ENCODE measurements around the gene LBP. TPM values are rescaled to one million over a fixed set of nuclear protein-coding genes. Genes with fewer than 3 reads are reported as not detected.

The LBP gene
- total RNA-seq, 1 donor = 1.8 TPM

DNA sequence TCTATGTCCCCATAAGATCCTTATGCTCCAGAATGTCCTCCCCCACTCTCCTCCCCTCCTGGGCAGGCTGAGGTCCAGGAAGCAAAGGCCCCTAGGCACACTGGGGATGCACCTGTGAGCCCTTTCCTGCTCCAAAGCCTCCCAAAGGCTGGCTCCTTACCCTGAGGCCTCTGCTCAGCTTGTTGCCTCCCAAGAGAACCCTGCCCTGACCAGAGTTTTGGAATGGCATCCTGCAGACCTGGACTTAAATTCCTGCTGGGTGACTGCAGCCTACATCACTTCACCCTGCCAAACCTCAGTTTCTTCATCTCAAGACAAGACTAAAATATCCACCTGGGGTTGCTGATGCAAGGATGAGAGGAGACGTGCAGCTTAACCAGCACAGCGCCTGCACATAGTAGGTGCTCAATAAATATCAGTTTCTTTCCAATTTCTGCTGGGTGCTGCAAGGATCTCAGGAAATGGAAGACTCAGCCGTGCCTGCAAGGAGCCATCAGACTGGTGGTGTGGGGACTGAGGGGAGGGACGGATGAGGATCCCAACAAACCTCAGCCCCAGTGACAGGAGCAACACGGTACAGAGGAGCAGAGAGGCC lies 2.1 kb upstream of the LBP start:
- Histone ChIP-seq H3K79me2 (ENCODE audit: insufficient read depth, low read length) (no peaks in the 10 kb centered on the region), H3K27me3 (ENCODE audit: insufficient read depth, low read length) (peaks cover 19% of the 10 kb centered on the region), H3K36me3 (ENCODE audit: insufficient read depth, low read length) (no peaks in the 10 kb centered on the region), H3K9me3 (ENCODE audit: low read depth, low read length) (no peaks in the 10 kb centered on the region), H2AFZ (ENCODE audit: low read length) (no peak overlapping the region), H3K4me3 (ENCODE audit: insufficient read depth, low read length) (no peak overlapping the region), H4K20me1 (ENCODE audit: insufficient read depth, low read length) (no peaks in the 10 kb centered on the region), H3K4me1 (ENCODE audit: insufficient read depth, low read length) (no peaks in the 10 kb centered on the region), H3K4me2 (ENCODE audit: insufficient read depth, low read length) (no peak overlapping the region), H3K27ac (ENCODE audit: low read depth, low read length) (no peak overlapping the region)
- DNase-seq (ENCODE audit: insufficient read length, low spot score, missing footprints) = no peak
- TF ChIP-seq, protein P1, sequence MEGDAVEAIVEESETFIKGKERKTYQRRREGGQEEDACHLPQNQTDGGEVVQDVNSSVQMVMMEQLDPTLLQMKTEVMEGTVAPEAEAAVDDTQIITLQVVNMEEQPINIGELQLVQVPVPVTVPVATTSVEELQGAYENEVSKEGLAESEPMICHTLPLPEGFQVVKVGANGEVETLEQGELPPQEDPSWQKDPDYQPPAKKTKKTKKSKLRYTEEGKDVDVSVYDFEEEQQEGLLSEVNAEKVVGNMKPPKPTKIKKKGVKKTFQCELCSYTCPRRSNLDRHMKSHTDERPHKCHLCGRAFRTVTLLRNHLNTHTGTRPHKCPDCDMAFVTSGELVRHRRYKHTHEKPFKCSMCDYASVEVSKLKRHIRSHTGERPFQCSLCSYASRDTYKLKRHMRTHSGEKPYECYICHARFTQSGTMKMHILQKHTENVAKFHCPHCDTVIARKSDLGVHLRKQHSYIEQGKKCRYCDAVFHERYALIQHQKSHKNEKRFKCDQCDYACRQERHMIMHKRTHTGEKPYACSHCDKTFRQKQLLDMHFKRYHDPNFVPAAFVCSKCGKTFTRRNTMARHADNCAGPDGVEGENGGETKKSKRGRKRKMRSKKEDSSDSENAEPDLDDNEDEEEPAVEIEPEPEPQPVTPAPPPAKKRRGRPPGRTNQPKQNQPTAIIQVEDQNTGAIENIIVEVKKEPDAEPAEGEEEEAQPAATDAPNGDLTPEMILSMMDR (IDR thresholded peaks at IDR 0.05; ENCODE audit: extremely low read depth, low read depth, low read length) = no peak

DNA sequence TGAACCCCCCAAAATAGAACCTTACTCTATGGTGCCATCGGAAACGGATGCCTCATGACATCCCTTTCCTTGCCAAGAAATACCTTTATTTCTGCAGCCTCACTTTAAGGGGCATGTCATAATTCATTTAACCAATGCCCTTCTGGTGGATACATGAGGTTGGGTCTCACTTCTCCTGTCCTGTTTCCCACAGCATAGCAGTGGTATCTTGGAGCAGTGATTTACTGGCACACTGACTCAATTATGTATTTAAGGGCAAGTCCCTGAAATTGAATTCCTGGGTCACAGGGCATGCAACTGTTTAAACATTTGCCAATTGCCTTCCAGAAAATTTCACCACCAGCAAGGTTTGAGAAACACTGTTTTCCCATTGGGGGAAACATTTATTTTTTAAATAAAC lies 639 bp upstream of the LBP start:
- no peaks in the 10 kb centered on the region for H3K9me3 ChIP-seq (ENCODE audit: low read depth, low read length)
- H3K4me3 ChIP-seq (ENCODE audit: insufficient read depth, low read length) = no peak overlapping the region
- no peak overlapping the region for H3K27ac ChIP-seq (ENCODE audit: low read depth, low read length)
- TF ChIP-seq, protein P1 (IDR thresholded peaks at IDR 0.05; ENCODE audit: extremely low read depth, low read depth, low read length) = no peak
- DNase-seq (ENCODE audit: insufficient read length, low spot score, missing footprints) = no peak
- no peaks in the 10 kb centered on the region for H3K4me1 ChIP-seq (ENCODE audit: insufficient read depth, low read length)
- no peaks in the 10 kb centered on the region for H3K36me3 ChIP-seq (ENCODE audit: insufficient read depth, low read length)
- H3K27me3 ChIP-seq (ENCODE audit: insufficient read depth, low read length) = peaks cover 18% of the 10 kb centered on the region
- H4K20me1 ChIP-seq (ENCODE audit: insufficient read depth, low read length) = no peaks in the 10 kb centered on the region
- H2AFZ ChIP-seq (ENCODE audit: low read length) = no peak overlapping the region
- no peak overlapping the region for H3K4me2 ChIP-seq (ENCODE audit: insufficient read depth, low read length)
- no peaks in the 10 kb centered on the region for H3K79me2 ChIP-seq (ENCODE audit: insufficient read depth, low read length)

DNA sequence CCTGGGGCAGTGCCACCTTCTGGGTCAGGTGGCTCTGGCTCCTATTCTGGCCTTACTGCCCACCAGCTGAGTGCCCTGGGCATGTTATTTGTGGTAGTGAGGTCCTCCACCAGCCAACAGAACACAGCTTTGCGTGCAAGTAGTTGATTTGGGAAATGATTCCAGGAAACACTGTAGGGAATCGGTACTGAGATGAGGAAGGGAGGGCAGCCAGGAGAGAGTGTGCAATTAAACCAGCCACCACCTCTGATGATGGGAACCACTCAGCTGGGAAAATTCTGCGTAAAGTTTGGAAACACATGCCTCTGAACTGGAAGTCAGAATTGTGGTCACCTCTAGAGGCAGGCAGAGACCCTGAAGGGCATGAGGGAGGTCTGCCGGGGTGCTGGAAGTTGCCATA lies 459 bp downstream of the LBP start:
- no peaks in the 10 kb centered on the region for H3K79me2 ChIP-seq (ENCODE audit: insufficient read depth, low read length)
- peaks cover 16% of the 10 kb centered on the region for H3K27me3 ChIP-seq (ENCODE audit: insufficient read depth, low read length)
- no peak for DNase-seq (ENCODE audit: insufficient read length, low spot score, missing footprints)
- no peak overlapping the region for H3K4me3 ChIP-seq (ENCODE audit: insufficient read depth, low read length)
- H2AFZ ChIP-seq (ENCODE audit: low read length) = no peak overlapping the region
- no peak overlapping the region for H3K27ac ChIP-seq (ENCODE audit: low read depth, low read length)
- no peak overlapping the region for H3K4me2 ChIP-seq (ENCODE audit: insufficient read depth, low read length)
- H3K36me3 ChIP-seq (ENCODE audit: insufficient read depth, low read length) = no peaks in the 10 kb centered on the region
- H3K4me1 ChIP-seq (ENCODE audit: insufficient read depth, low read length) = no peaks in the 10 kb centered on the region
- H4K20me1 ChIP-seq (ENCODE audit: insufficient read depth, low read length) = no peaks in the 10 kb centered on the region
- no peaks in the 10 kb centered on the region for H3K9me3 ChIP-seq (ENCODE audit: low read depth, low read length)
- TF ChIP-seq, protein P1 (IDR thresholded peaks at IDR 0.05; ENCODE audit: extremely low read depth, low read depth, low read length) = no peak

DNA sequence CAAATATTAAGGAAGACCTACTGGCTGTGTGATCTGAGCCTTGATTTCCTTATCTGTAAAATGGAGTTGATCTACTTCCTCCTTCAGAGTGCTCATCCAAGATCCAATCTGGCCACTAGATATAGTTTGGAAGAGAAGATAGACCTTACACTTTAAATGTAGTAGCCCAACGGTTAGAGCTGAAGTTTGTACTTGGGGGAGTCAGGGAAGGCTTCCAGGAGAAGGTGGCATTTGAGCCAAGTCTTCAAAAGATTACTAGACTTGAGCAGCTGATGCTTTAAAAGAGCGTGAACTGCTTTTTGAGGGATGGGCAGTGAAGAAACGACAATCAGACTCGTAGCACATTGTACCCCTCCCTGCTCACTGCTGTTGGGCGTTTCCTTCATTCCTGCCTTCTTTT lies 3.6 kb downstream of the LBP start:
- H3K4me3 ChIP-seq (ENCODE audit: insufficient read depth, low read length) = no peak overlapping the region
- no peaks in the 10 kb centered on the region for H3K36me3 ChIP-seq (ENCODE audit: insufficient read depth, low read length)
- H2AFZ ChIP-seq (ENCODE audit: low read length) = no peak overlapping the region
- H4K20me1 ChIP-seq (ENCODE audit: insufficient read depth, low read length) = no peaks in the 10 kb centered on the region
- H3K27ac ChIP-seq (ENCODE audit: low read depth, low read length) = no peak overlapping the region
- peaks cover 3% of the 10 kb centered on the region for H3K4me1 ChIP-seq (ENCODE audit: insufficient read depth, low read length)
- H3K79me2 ChIP-seq (ENCODE audit: insufficient read depth, low read length) = no peaks in the 10 kb centered on the region
- H3K9me3 ChIP-seq (ENCODE audit: low read depth, low read length) = no peaks in the 10 kb centered on the region
- DNase-seq (ENCODE audit: insufficient read length, low spot score, missing footprints) = no peak
- TF ChIP-seq, protein P1 (IDR thresholded peaks at IDR 0.05; ENCODE audit: extremely low read depth, low read depth, low read length) = no peak
- H3K4me2 ChIP-seq (ENCODE audit: insufficient read depth, low read length) = no peak overlapping the region
- H3K27me3 ChIP-seq (ENCODE audit: insufficient read depth, low read length) = peaks cover 16% of the 10 kb centered on the region

All from osteoblast (primary cell).